Activated CD4-positive, alpha-beta T cell treated with anti-CD3 and anti-CD28 coated beads, Interleukin-2, amount 10 ng/mL, durations not matched to agents 24 days and 14 days (primary cell): ENCODE data around the gene SHANK2. TPM values are rescaled to one million over a fixed set of nuclear protein-coding genes. Genes with fewer than 3 reads are reported as not detected.
"Not testable (repeated sequence)": the region's sequence is repeated elsewhere in the genome, so short reads cannot be mapped to it uniquely, and the experiment has no call there.

Experiments used
- DNase-seq: peaks from one replicate; pipeline ENCODE4 v3.0.0; 2022
- H3K27ac Mint-ChIP-seq: one replicate; pipeline ENCODE4 v1.8.0; 2022; ENCODE audit warnings: mild to moderate bottlenecking, mixed read lengths
- H3K27me3 Mint-ChIP-seq: one replicate; pipeline ENCODE4 v1.8.0; 2022; ENCODE audit warnings: mixed read lengths
- H3K36me3 Mint-ChIP-seq: one replicate; pipeline ENCODE4 v1.8.0; 2022; ENCODE audit warnings: low read depth, mild to moderate bottlenecking, mixed read lengths
- H3K4me1 Mint-ChIP-seq: one replicate; pipeline ENCODE4 v1.8.0; 2021; ENCODE audit warnings: mixed read lengths
- H3K4me3 Mint-ChIP-seq: one replicate; pipeline ENCODE4 v1.8.0; 2022; ENCODE audit warnings: mild to moderate bottlenecking, moderate library complexity, mixed read lengths
- H3K9me3 Mint-ChIP-seq: one replicate; pipeline ENCODE4 v1.8.0; 2021; ENCODE audit warnings: mixed read lengths
- intact Hi-C: fragments of 100-400 bp; cut with micrococcal nuclease; formaldehyde crosslinking; loops from one replicate; pipeline ENCODE4 v1.15.1; 2023
- total RNA-seq: library from RNA; stranded (reverse); gene quantifications from 2 replicates; pipeline ENCODE4 v1.2.3, GENCODE V29; 2022

Gene SHANK2
- total RNA-seq, 1 donor from 2014 or later, result not detected

DNA sequence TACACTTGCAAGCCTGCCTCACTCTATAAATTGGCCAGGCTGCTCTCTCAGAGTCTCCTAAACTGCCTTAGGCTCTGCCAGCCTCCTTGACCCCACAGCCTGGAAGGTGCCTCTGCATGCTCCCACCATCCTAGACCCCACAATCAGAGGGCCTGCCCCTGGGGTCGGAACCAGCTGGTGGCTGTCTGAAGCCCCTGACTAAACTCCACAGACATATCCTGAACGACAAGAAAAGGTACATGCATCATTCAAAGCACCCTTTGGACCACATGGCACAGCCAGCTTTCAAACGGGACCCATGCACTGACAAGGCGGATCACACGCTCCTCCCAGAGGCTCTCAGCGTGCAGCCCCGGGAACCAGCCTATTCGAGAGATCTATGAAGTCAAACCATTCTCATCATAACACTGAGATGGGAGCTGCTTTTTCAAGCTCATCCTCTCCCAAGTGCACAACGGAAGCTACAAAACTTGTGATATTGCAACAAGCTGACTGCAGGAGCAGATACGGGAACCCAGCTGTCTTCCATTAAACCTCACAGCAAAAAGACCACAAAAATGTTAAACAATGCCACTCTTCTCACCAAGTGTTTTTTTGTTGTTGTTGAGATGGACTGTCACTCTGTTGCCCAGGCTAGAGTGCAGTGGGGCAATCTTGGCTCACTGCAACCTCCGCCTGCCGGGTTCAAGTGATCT, 8.1 kb downstream of the SHANK2 start:
- intact Hi-C loops, result no loop called here
- Mint-ChIP-seq H3K4me3 (no peak overlapping the region), H3K9me3 (no peaks in the 10 kb centered on the region), H3K36me3 (no peaks in the 10 kb centered on the region), H3K4me1 (peaks cover 4% of the 10 kb centered on the region), H3K27ac (no peak overlapping the region), H3K27me3 (peaks cover 13% of the 10 kb centered on the region)
- no peak for DNase-seq

DNA sequence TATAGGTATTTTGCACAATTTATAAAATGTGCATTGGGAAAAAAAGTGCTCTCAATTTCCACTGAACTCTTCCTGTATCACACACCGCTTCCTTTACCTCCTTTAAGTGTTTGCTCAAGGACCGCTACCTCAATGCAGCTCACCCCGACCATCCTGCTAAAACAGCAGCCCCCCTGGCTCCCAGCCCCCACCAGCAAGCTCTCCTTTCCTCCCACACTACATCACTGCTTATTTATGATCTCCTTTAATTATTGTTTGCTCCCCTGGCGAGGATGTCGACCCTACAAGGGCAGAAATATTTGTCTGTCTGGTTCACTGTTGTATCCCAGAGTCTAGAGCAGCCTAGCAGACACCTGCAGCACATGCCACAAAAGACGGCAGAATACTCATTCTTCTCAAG, 10.0 kb downstream of the SHANK2 start:
- Mint-ChIP-seq H3K27me3 (peaks cover 5% of the 10 kb centered on the region), H3K27ac (no peak overlapping the region), H3K4me1 (peaks cover 4% of the 10 kb centered on the region), H3K36me3 (no peaks in the 10 kb centered on the region), H3K9me3 (no peaks in the 10 kb centered on the region), H3K4me3 (no peak overlapping the region)
- intact Hi-C loops, result no loop called here
- no peak for DNase-seq

DNA sequence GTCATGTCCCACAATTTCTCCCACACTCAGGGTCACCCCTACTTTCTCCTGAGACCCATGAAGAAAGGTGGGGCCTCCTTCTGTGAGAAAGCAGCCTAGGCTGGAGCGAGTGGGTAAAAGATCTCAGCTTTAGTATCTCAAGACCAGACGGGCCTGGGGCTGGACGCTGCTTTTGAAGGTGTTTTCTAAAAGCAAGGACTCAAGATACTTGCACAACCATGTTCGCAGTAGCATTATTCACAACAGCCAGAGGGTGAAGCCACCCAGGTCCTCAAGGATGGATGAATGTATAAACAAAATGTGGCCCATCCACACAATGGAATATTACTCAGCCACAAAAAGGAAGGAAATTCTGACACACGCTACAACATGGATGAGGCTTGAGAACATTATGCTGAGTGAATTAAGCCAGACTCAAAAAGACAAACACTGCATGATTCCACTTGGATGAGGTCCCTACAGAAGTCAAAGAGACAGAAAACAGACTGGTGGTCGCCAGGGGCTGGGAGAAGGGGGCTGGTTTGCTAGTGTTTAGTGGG, 10.6 kb downstream of the SHANK2 start:
- intact Hi-C loops, result no loop called here
- Mint-ChIP-seq H3K27ac (no peak overlapping the region), H3K4me3 (no peak overlapping the region), H3K9me3 (no peaks in the 10 kb centered on the region), H3K27me3 (peaks cover 5% of the 10 kb centered on the region), H3K4me1 (peaks cover 4% of the 10 kb centered on the region), H3K36me3 (no peaks in the 10 kb centered on the region)
- DNase-seq, result no peak

DNA sequence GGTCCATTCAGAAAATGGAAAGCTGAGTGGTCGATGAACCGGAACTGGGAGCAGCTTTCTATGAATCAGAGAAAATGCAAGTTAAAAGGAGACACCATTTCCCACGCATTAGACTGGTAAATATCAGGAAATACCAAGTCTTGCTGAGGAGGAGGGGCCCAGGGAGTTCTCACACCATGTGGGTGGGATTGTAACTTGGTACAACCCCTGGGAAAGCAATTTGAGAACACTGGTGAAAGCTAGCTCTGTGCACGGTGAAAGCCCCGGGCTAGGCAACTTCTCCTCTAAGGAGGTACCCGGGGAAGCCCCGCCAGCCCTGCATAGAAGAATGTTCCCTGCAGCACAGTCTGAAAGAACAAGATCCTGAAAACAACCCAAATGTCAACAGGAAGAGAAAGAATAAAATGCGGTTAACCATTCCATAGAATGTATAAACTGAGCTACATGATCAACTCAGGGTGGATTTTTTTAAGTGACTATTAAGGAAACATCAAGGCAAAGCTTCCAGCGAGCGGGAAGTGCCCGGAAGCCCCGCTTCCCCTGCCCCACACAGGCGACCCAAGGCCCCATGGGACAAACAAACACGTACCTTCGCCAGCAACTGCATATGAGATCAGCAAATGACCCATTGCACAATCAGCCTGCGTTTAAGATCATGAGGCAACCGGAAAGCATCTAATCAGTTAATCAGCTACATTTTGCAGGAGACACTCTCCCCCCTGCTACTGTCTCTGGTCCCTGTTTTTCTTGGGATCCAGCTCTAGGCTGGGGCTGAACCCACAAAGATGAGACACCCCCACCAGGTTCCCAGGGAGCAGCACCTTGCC, 11.3 kb downstream of the SHANK2 start:
- H3K27ac Mint-ChIP-seq, result no peak overlapping the region
- H3K36me3 Mint-ChIP-seq, result no peaks in the 10 kb centered on the region
- peaks cover 5% of the 10 kb centered on the region for H3K27me3 Mint-ChIP-seq
- intact Hi-C loops, result no loop called here
- peaks cover 4% of the 10 kb centered on the region for H3K4me1 Mint-ChIP-seq
- no peak overlapping the region for H3K4me3 Mint-ChIP-seq
- DNase-seq, result no peak
- H3K9me3 Mint-ChIP-seq, result no peaks in the 10 kb centered on the region

DNA sequence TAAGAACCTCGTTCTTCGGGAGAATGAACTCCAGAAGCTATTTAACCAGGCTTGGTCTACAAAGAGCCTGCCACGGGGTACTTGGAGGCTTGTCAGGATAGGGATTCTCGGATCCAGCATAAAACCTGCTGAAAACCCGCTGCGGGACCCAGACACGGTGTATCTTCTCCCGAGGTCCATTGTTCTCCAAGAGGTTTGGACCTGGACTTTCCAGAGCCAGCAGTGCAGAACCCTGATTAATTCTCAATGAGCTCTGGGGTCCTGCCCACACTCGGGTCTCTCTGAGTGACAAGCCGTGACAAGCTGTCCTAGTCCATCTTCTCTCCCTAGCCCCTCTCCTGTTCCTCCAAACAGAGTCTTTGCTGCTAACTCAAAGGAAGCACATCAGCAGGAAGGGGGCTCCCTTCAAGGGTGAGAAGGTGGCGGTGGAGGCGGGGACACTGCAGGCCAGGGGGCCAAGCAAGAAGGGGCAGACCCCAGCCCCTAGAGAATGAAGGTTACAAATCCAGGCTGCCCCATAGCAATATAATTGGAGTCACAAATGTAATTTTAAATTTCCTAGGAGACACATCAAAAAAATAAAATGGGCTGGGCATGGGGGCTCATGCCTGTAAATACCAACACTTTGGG, 12.2 kb downstream of the SHANK2 start:
- Mint-ChIP-seq H3K27ac (no peak overlapping the region), H3K4me1 (peaks cover 4% of the 10 kb centered on the region), H3K36me3 (no peaks in the 10 kb centered on the region), H3K9me3 (no peaks in the 10 kb centered on the region), H3K27me3 (peaks cover 5% of the 10 kb centered on the region), H3K4me3 (no peak overlapping the region)
- no peak for DNase-seq
- intact Hi-C loops, result no loop called here

DNA sequence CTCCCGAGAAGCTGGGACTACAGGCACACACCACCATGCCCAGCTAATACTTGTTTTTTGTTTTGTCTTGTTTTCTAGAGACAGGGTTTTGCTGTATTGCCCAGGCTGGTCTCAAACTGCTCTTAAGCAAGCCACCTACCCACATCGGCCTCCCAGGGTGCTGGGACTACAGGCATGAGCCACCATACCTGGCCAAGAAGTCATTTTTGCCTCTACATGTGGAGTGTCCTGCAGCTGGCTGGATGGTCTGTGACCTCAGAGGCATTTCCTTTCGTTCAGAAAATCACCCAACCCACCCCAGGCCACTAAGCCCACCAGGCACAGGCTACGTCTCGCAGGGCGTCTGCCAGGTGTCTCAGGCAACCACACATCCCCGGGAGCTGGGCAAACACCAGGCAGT, 12.8 kb downstream of the SHANK2 start:
- no peaks in the 10 kb centered on the region for H3K9me3 Mint-ChIP-seq
- H3K27ac Mint-ChIP-seq, result no peak overlapping the region
- H3K4me1 Mint-ChIP-seq, result peaks cover 4% of the 10 kb centered on the region
- peaks cover 5% of the 10 kb centered on the region for H3K27me3 Mint-ChIP-seq
- intact Hi-C loops, result no loop called here
- H3K36me3 Mint-ChIP-seq, result no peaks in the 10 kb centered on the region
- DNase-seq, result no peak
- H3K4me3 Mint-ChIP-seq, result no peak overlapping the region

DNA sequence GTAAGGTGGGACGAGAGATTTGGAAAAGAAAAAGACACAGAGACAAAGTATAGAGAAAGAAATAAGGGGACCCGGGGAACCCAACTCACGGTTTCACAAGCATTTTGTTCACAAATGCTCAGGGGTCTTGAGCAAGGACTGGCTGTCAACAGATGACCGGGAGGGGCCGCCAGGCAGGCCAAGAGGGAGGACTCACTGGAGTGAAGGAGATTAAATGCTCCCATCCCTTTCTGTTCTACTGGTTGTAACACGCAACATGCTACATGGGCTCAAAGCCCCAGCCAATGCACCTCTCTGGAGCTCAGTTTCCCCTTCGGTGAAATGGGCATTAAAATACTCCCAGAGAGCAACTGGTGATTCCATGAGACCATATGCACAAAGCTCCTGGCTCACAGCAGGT, 13.4 kb downstream of the SHANK2 start:
- no peak overlapping the region for H3K27ac Mint-ChIP-seq
- intact Hi-C loops, result no loop called here
- H3K4me1 Mint-ChIP-seq, result peaks cover 4% of the 10 kb centered on the region
- no peaks in the 10 kb centered on the region for H3K36me3 Mint-ChIP-seq
- peaks cover 5% of the 10 kb centered on the region for H3K27me3 Mint-ChIP-seq
- no peak for DNase-seq
- H3K9me3 Mint-ChIP-seq, result no peaks in the 10 kb centered on the region
- no peak overlapping the region for H3K4me3 Mint-ChIP-seq

DNA sequence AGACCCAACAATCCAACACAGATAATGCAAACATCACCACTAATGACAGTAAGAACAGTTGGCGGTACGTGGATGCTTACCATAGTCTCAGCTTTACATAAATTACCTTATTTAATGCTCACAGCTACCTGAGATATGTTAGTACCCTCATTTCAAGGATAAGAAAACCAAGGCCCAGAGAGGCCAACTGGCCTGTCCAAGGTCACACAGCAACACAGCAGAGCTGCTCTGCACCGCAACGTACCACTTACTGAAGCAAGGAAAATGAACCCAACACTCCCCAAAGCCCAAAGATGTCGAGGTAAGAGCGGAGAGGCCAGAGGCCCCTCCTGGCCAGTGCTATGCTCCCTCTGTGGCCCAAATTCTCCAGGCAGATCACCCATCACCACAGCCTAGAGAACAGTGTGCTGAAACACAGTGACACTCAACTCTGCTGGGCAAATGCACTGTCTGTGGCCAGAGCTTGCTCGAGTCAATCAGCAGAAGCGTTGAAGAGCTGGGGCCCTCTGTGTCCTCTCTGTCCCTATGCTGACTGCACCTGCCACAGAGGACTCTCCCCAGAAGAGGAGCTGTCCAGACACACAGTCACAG, 14.0 kb downstream of the SHANK2 start:
- Mint-ChIP-seq H3K27me3 (peaks cover 5% of the 10 kb centered on the region), H3K27ac (no peak overlapping the region), H3K4me3 (no peak overlapping the region), H3K9me3 (no peaks in the 10 kb centered on the region), H3K4me1 (peaks cover 4% of the 10 kb centered on the region), H3K36me3 (no peaks in the 10 kb centered on the region)
- DNase-seq, result no peak
- intact Hi-C loops, result no loop called here

DNA sequence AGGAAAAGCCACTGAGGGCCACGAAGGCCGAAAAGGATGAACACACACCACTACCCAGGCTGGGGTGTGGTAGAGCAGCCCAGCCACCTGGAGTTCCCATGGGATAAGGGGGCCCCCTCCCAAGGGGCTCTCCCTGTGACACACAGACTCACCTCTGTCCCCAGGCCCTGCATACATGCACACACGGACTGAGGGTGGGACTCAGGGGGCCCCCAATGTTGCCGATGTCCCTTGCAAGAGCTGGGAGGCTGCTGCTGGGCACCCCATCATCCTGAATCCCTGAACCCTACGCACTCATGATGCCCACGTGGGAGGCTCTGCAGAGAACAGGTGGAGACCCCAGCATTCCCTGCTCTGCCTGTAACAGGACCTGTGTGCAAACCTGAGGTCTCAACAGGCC, 14.5 kb downstream of the SHANK2 start:
- H3K4me1 Mint-ChIP-seq, result peaks cover 4% of the 10 kb centered on the region
- intact Hi-C loops, result no loop called here
- H3K36me3 Mint-ChIP-seq, result no peaks in the 10 kb centered on the region
- H3K9me3 Mint-ChIP-seq, result no peaks in the 10 kb centered on the region
- peaks cover 3% of the 10 kb centered on the region for H3K27me3 Mint-ChIP-seq
- no peak for DNase-seq
- H3K27ac Mint-ChIP-seq, result no peak overlapping the region
- H3K4me3 Mint-ChIP-seq, result no peak overlapping the region

DNA sequence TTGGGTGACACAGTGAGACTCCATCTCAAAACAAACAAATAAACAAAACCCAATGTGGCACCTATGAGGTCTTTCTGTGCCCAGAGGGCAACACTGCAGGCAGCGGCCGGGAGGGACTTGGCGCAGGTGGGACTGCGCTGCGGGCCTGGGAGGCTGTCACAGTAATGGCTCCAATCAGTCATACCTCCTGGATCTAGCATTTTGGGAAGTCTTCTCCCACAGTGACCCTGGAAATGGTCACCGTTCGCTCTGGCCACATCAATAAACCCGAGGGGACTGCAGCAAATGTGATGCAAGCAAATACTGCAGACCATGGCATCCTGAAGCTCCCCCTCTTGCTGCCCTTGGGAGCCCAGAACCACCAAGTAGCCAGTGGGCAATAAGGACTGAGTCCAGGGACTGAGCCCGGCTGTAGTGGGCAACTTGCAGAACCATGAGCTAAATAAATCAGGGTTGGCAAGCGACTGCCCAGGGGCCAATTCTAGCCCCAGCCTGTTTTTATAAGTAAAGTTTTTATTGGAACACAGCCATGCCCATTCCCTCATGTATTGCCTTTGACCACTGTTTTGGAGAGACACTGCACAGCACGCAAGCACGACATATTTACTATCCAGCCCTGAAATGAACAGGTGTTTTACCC, 15.4 kb downstream of the SHANK2 start:
- no peak for DNase-seq
- Mint-ChIP-seq H3K4me1 (peaks cover 4% of the 10 kb centered on the region), H3K27me3 (peaks cover 3% of the 10 kb centered on the region), H3K9me3 (no peaks in the 10 kb centered on the region), H3K4me3 (no peak overlapping the region), H3K36me3 (no peaks in the 10 kb centered on the region), H3K27ac (no peak overlapping the region)
- intact Hi-C loops, result no loop called here

DNA sequence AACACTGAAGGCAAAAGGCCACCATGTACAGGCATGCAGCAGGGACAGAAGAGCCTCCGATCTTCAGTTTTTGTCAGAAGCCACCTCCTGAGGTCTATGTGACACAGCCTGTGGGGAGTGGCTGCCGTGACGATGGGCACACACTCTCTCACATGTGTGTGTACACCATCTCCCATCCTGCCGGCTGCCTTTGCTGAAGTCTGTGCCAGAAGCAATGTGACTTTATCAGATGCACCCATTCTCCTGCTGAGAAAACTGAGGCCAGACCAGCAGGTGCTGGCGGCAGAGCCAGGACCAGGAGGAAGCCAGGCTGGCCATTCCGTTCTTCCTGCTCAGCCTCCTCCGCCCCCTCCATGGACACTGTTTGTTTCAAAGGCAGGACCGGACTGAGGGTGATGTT, 16.7 kb downstream of the SHANK2 start:
- no peaks in the 10 kb centered on the region for H3K27me3 Mint-ChIP-seq
- no peaks in the 10 kb centered on the region for H3K9me3 Mint-ChIP-seq
- DNase-seq, result no peak
- H3K27ac Mint-ChIP-seq, result no peak overlapping the region
- H3K4me1 Mint-ChIP-seq, result no peaks in the 10 kb centered on the region
- intact Hi-C loops, result no loop called here
- H3K36me3 Mint-ChIP-seq, result no peaks in the 10 kb centered on the region
- no peak overlapping the region for H3K4me3 Mint-ChIP-seq

DNA sequence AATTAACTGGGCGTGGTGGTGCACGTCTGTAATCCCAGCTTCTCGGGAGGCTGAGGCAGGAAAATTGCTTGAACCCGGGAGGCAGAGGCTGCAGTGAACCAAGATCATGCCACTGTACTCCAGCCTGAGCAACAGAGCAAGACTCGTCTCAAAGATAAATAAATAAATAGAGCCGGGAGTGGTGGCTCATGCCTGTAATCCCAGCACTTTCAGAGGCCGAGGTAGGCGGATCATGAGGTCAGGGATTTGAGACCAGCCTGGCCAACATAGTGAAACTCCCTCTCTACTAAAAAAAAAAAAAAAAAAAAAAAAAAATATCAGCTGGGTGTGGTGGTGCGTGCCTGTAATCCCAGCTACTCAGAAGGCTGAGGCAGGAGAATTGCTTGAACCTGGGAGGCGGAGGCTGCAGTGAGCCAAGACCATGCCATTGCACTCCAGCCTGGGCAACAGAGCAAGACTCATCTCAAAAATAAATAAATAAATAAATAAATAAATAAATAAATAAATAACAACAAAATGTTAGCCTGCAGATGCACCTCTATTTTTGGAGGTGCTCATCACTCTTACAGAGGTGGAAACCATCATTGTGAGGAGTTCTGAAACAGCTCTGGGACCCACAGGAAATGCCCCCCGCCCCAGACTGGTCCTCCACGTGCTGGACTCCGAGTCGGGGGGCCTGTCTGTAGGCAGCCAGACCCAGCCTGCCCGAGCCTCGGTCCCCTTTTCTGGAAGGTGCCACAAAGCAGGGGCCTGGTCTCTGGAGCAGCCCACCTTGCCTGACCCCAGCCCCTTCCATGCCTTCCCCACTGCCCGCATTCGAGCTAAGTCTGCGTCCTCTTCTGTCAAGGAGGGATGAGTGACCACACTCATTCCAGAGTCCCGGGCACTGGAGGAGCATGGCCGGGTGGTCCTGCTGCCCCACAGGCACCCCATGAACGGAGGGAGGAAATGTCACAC, 18.2 kb downstream of the SHANK2 start:
- H3K27me3 Mint-ChIP-seq, intact Hi-C loops, DNase-seq, H3K36me3 Mint-ChIP-seq, H3K27ac Mint-ChIP-seq, H3K4me3 Mint-ChIP-seq, H3K4me1 Mint-ChIP-seq, H3K9me3 Mint-ChIP-seq: not testable (repeated sequence)

DNA sequence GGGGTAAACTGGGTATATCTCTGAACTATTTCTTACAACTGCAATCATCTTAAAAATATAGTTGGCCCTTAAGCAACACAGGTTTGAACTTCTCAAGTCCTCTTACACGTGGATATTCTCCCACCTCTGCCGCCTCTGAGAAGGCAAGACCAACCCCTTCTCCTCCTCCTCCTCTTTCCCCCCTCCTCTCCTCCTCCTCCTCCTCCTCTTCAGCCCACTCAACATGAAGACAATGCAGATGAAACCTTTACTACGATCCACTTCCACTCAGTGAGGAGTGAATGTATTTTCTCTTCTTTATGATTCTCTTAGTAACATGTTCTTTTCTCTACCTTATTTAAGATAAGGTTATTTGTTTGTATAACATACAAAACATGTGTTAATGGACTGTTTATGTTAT, 20.0 kb downstream of the SHANK2 start:
- no peaks in the 10 kb centered on the region for H3K27me3 Mint-ChIP-seq
- intact Hi-C loops, result no loop called here
- no peak for DNase-seq
- no peak overlapping the region for H3K27ac Mint-ChIP-seq
- no peaks in the 10 kb centered on the region for H3K4me1 Mint-ChIP-seq
- peaks cover 5% of the 10 kb centered on the region for H3K9me3 Mint-ChIP-seq
- no peaks in the 10 kb centered on the region for H3K36me3 Mint-ChIP-seq
- H3K4me3 Mint-ChIP-seq, result no peak overlapping the region
